Ascending aorta (tissue), 2 donors: ENCODE data around the gene WIPF3. TPM values are rescaled to one million over a fixed set of nuclear protein-coding genes. Genes with fewer than 3 reads are reported as not detected.

Experiments used
- DNase-seq, 2 donors: peaks; one replicate each; pipeline ENCODE4 v3.0.0-alpha.2; 2019; ENCODE audit warnings: low spot score in 2 of 2
- H3K27ac ChIP-seq, 2 donors: fragments of 200-600 bp; sonication (generic); one replicate each; pipeline ENCODE4 v1.5.1; 2016 to 2017; ENCODE audit warnings: mild to moderate bottlenecking in 1 of 2
- H3K27me3 ChIP-seq: fragments of 200-600 bp; sonication (generic); one replicate; pipeline ENCODE4 v1.5.1; 2017
- H3K36me3 ChIP-seq, 2 donors: fragments of 200-600 bp; sonication (generic); one replicate each; pipeline ENCODE4 v1.5.1; 2016
- H3K4me1 ChIP-seq, 2 donors: fragments of 200-600 bp; sonication (generic); one replicate each; pipeline ENCODE4 v1.5.1; 2016 to 2017; ENCODE audit warnings: mild to moderate bottlenecking in 1 of 2
- H3K4me3 ChIP-seq, 2 donors: fragments of 200-600 bp; sonication (generic); one replicate each; pipeline ENCODE4 v1.5.1; 2016 to 2017; ENCODE audit warnings: mild to moderate bottlenecking in 1 of 2
- H3K9me3 ChIP-seq, 2 donors: fragments of 200-600 bp; sonication (generic); one replicate each; pipeline ENCODE4 v1.5.1; 2016
- CTCF ChIP-seq, 3 experiments: fragments of 200-600 bp in 2 of 3; fragments of 450-650 bp in 1 of 3; sonication (generic) in 2 of 3; IDR thresholded peaks; one replicate each; pipeline ENCODE4 v1.5.1; 2016 to 2019; ENCODE audit warnings: antibody characterized with exemption in 3 of 3, mild to moderate bottlenecking in 1 of 3, moderate library complexity in 1 of 3
- intact Hi-C: fragments of 100-400 bp; cut with DNase I; formaldehyde crosslinking; loops from one replicate; pipeline ENCODE4 v1.15.1; 2023
- total RNA-seq: library from RNA; depleted of rRNA; stranded (reverse); fragments of >200 nt; gene quantifications from one replicate; pipeline ENCODE4 v1.1.0, GENCODE V29; 2016

The WIPF3 gene
- total RNA-seq, 1 donor from 2014 or later = 4.6 TPM

GRCh38 chr7:29871787-29872398 is 65.6 kb downstream of the WIPF3 start:
- H3K4me1 ChIP-seq = no peaks in the 10 kb centered on the region
- H3K36me3 ChIP-seq = no peaks in the 10 kb centered on the region
- H3K27ac ChIP-seq = no peak overlapping the region
- H3K27me3 ChIP-seq = no peaks in the 10 kb centered on the region
- DNase-seq = no peak
- no peaks in the 10 kb centered on the region for H3K9me3 ChIP-seq
- no peak overlapping the region for H3K4me3 ChIP-seq
- TF ChIP-seq CTCF (IDR thresholded peaks at IDR 0.05) = no peak
- intact Hi-C loops = no loop called here

GRCh38 chr7:29873644-29874294 is 67.5 kb downstream of the WIPF3 start:
- H3K27ac ChIP-seq = no peak overlapping the region
- no peaks in the 10 kb centered on the region for H3K36me3 ChIP-seq
- no peak for DNase-seq
- H3K27me3 ChIP-seq = no peaks in the 10 kb centered on the region
- TF ChIP-seq CTCF (IDR thresholded peaks at IDR 0.05) = no peak
- H3K4me1 ChIP-seq = no peaks in the 10 kb centered on the region
- H3K9me3 ChIP-seq = no peaks in the 10 kb centered on the region
- intact Hi-C loops = no loop called here
- no peak overlapping the region for H3K4me3 ChIP-seq

- DNase-seq = no peak
- H3K4me3 ChIP-seq = no peak overlapping the region
- H3K27ac ChIP-seq = no peak overlapping the region
- no peaks in the 10 kb centered on the region for H3K27me3 ChIP-seq
- intact Hi-C loops = no loop called here
- no peak for TF ChIP-seq CTCF (IDR thresholded peaks at IDR 0.05)
- no peaks in the 10 kb centered on the region for H3K36me3 ChIP-seq
- no peaks in the 10 kb centered on the region for H3K4me1 ChIP-seq
- H3K9me3 ChIP-seq = no peaks in the 10 kb centered on the region
These were observed 69.4 kb downstream of the WIPF3 start for GRCh38 chr7:29875741-29876140.

- no peak overlapping the region for H3K27ac ChIP-seq
- H3K27me3 ChIP-seq = no peaks in the 10 kb centered on the region
- DNase-seq = no peak
- H3K9me3 ChIP-seq = no peaks in the 10 kb centered on the region
- H3K4me1 ChIP-seq = no peaks in the 10 kb centered on the region
- no peak for TF ChIP-seq CTCF (IDR thresholded peaks at IDR 0.05)
- no peaks in the 10 kb centered on the region for H3K36me3 ChIP-seq
- H3K4me3 ChIP-seq = no peak overlapping the region
- intact Hi-C loops = no loop called here
These were observed 70.9 kb downstream of the WIPF3 start for GRCh38 chr7:29877196-29877595.

- peak in 2 of 3 experiments; percentile 33 to 57 for TF ChIP-seq CTCF (IDR thresholded peaks at IDR 0.05)
- no peaks in the 10 kb centered on the region for H3K27me3 ChIP-seq
- no peaks in the 10 kb centered on the region for H3K9me3 ChIP-seq
- no peak for DNase-seq
- no peak overlapping the region for H3K27ac ChIP-seq
- H3K4me3 ChIP-seq = no peak overlapping the region
- intact Hi-C loops = loop anchor here (1.0 kb wide), 1 partner anchor 184 kb away; no protein-coding TSS in a partner anchor
- no peaks in the 10 kb centered on the region for H3K36me3 ChIP-seq
- no peaks in the 10 kb centered on the region for H3K4me1 ChIP-seq
These were observed 71.9 kb downstream of the WIPF3 start for GRCh38 chr7:29878081-29878688.
